AML-193 (cell line): ENCODE results near the gene TMEM14B.
A peak's percentile ranks its signal among the peaks of the same experiment; 100 is the strongest.
"Not testable (repeated sequence)": the region's sequence is repeated elsewhere in the genome, so short reads cannot be mapped to it uniquely, and the experiment has no call there.

Experiments
- DNase-seq, 2 experiments: peaks; one replicate each; lab custom pipeline; 2025; lab: John Stamatoyannopoulos, UW

The TMEM14B gene

GRCh38 chr6:10747251-10747972, at the start of gene TMEM14B:
TMEM14B (plus strand) TSS chr6:10747805; CDS start chr6:10749246, 1,441 bp downstream.
- DNase-seq: peak; percentile 99

- no peak for DNase-seq
Measured at GRCh38 chr6:10713962-10714361, 33.6 kb upstream of the TMEM14B start.

GRCh38 chr6:10719296-10719963, 28.2 kb upstream of the TMEM14B start:
- peak in 1 of 2 experiments; percentile 19 for DNase-seq

DNA sequence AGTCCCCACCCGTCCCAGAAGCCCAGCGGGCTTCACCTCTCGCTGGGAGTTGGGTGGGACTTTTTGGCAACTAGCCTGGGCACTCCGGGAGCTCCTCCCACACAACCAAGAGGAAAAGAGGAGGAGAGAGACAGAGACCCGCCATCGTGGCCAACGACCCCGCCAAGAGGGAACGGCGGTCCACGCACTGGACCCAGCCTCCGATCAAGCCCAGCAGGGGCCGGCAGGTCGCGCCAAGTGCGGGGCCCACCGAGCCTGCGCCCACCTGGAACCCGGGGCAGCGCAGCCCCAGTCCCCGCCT, 27.7 kb upstream of the TMEM14B start:
- no peak for DNase-seq

DNA sequence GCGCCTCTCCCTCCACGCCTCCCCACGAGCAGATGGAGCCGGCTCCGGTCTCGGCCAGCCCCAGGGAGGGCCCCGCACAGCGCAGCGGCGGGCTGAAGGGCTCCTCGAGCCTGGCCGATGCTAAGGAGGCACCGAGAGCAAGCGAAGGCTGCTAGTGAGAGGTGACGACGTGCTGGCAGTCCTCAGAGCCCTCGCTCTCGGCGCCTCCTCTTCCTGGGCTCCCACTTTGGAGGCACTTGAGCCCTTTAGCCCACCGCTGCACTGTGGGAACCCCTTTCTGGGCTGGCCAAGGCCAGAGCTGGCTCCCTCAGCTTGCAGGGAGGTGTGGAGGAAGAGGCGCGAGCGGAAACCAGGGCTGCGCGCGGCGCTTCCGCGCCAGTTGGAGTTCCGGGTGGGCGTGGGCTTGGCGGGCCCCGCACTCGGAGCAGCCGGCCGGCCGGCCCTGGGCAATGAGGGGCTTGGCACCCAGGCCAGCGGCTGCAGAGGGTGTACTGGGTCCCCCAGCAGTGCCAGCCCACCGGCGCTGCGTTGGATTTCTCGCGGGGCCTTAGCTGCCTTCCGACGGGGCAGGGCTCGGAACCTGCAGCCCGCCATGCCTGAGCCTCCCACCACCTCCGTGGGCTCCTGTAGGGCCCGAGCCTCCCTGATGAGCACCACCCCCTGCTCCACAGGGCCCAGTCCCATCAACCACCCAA, 27.2 kb upstream of the TMEM14B start:
- DNase-seq: peak; percentile 29 to 53

DNA sequence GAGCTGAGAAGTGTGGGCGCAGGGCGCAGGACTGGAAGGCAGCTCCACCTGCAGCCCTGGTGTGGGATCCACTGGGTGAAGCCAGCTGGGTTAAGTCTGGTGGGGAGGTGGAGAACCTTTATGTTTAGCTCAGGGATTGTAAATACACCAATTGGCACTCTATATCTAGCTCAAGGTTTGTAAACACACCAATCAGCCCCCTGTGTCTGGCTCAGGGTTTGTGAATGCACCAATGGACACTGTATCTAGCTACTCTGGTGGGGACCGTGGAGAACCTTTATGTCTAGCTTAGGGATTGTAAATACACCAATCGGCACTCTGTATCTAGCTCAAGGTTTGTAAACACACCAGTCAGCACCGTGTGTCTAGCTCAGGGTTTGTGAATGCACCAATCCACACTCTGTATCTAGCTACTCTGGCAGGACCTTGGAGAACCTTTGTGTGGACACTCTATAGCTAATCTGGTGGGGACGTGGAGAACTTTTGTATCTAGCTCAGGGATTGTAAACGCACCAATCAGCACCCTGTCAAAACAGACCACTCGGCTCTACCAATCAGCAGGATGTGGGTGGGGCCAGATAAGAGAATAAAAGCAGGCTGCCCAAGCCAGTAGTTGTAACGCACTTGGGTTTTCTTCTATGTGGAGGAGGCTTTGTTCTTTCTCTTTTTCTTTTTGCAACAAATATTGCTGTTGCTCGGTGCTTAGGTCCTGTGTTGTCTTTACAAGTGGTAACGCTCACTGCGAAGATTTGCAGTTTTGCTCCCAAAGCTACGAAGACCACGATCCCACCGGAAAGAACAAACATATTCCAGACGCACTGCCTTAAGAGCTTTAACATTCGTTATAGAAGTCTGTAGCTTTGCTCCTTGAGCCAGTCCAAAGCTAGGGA, 26.4 kb upstream of the TMEM14B start:
- not testable (repeated sequence) for DNase-seq

- DNase-seq: no peak
Measured at GRCh38 chr6:10721850-10722569, 25.6 kb upstream of the TMEM14B start.

DNA sequence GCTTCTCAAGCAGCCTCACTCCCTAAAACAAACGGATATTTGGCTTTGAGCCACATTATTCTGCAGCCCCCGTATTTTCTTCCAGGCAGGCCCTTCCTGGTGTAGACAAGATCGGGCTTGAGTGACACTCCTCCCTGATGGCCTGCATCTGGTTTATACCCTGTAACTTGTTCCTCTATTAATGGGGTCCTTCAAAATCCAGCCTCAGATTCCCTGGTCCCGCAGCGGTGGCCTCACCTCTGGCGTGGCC, 25.1 kb upstream of the TMEM14B start:
- no peak for DNase-seq

DNA sequence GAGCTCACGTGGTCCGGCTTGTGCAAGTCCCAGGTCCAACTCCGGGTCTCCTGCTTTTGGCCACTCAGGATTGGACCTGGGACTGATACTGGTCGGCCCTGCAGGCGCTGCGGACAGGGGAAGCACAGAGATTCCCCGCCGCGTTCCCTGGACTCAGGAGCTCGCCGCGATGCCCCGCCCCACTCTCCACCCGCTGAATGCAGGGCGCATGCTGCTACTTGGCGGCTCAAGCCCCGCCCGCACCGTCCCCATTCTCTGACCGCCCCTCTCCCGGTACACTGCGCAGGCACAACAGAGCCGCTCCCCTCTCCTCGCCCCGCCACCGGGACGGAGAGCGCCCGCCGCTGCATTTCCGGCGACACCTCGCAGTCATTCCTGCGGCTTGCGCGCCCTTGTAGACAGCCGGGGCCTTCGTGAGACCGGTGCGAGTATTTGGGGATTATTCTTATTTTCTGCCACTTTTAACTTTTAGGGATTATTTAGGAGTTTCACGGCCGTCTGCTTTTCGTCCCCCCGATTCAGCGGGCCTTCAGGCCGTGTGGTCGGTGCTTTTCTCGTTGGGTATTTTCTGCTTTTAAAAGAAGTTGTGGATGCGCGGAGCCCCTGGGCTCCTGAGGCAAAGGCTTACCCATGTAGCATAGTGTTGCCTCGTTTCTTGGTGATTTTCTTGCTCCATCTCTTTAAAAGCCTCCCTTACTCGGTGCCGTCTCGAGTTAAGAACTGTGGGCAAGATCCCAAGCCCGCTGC, 24.6 kb upstream of the TMEM14B start, which contains the start of gene TMEM14C:
Gene TMEM14C, plus strand, starts transcription at position 251 of the 747 bp plus-strand sequence. CDS start 1,544 bp downstream, outside the sequence.
- DNase-seq: peak; percentile 100

DNA sequence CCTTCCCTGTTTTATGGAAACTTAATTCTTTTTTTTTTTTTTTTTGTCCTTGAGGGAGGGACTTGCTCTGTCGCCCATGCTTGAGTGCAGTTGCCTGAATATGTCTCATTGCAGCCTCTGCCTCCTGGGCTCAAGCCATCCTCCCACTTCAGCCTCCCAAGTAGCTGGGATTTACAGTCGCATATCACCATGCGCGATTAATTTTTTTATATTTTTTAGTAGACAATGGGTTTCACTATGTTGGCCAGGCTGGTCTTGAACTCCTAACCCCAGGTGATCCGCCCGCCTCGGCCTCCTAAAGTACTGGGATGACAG, 24.1 kb upstream of the TMEM14B start:
- DNase-seq: no peak

DNA sequence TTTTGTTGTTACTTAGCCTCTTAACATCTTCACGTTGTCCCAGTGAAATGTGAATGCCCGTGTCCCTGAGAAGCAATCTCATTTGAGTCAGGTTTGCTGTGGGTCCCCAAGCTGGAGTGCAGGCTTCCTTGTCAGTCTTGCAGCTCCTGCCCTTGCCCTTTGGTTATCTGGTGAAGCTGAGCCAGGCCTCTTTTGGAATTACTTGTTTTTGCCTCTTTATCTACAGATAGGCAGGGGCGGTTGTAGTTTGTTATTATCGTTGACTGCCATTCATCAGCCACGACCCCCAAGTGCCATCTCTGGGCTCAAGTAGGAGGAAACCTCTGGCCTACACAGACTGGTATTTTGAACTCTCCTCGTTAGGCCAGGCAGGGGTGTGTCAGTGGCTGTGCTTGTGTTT, 22.6 kb upstream of the TMEM14B start:
- DNase-seq: no peak

- DNase-seq: no peak
Measured at GRCh38 chr6:10725716-10726115, 21.9 kb upstream of the TMEM14B start.

DNA sequence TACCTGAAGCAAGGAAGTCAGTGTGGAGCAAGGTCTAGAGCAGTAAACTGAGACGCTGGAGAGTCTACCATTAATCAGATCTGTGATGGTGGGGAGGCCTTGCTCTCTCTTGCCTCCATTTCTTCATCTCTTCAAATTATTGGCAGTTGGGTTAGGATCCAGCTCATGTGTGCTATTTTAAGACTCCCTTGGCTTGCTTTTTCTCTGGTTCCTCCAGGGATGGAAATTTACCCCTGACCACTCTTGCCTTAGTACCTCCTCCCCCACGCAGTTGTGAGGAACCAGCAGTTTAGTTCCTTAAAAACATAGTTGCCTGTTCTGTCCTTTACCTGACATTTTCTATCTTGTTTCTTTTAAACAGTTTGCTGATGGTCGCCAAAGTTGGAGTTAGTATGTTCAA, 17.4 kb upstream of the TMEM14B start:
- DNase-seq: peak; percentile 45 to 62

- DNase-seq: no peak
Measured at GRCh38 chr6:10733151-10733715, 14.4 kb upstream of the TMEM14B start.

- no peak for DNase-seq
Measured at GRCh38 chr6:10733863-10734262, 13.7 kb upstream of the TMEM14B start.

DNA sequence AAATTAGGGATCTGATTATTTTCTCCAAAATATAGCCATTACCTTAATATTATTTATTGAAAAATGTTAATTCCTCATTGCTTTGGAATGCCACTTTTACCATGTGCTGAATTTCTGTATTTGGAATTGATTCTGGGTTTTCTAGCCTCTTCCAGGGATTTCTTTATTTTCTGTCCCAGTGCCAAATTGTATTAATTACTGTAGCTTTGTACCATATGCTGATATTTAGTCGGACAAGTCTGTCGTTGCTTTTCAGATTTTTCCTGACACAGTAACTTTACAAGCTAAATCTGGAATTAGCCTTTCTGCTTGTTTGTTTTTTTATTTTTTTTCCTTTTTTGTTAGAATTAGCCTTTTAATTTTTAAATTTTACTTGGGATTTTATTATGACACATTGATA, 10.9 kb upstream of the TMEM14B start:
- no peak for DNase-seq

GRCh38 chr6:10740061-10740460, 7.5 kb upstream of the TMEM14B start:
- no peak for DNase-seq

- DNase-seq: not testable (repeated sequence)
Measured at GRCh38 chr6:10741643-10742042, 6.0 kb upstream of the TMEM14B start.

DNA sequence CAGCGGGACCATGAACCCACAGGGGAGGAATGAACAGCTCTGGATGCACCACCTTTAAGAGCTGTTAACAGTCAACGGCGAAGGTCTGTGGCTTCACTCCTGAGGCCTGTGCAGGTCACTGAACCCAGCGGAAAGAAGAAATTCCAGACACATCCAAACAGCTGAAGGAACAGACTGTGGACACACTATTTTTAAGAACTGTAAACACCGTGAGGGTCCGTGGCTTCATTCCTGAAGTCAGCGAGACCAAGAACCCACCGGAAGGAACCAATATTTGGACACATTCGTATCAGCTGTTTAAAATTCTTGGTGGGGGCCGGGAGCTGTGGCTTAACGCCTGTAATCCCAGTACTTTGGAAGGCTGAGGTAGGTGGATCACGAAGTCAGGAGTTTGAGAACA, 5.4 kb upstream of the TMEM14B start:
- no peak for DNase-seq

DNA sequence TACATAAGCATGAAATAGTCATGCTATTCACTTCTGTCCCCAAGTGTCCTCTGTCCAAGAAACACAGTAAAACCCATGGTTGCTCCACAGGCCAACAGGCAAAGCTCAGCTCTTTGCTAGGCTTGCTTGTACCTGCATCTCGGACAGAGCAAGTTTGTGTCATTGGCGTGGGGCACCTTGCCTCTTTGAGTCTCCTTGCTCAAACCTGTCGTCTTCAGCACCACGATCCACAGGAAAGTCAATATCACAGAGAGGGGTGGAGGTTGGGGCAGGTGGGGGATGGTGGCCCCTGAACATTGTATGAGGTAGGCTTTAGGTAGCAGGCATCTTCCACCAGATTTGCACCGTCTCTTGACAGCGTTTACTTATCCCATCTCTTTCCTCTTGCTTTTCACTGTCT, 4.1 kb upstream of the TMEM14B start:
- no peak for DNase-seq

GRCh38 chr6:10745116-10745515, 2.5 kb upstream of the TMEM14B start:
- DNase-seq: no peak
